Stomach (tissue), 4 donors: ENCODE measurements around the gene GLG1.

ENCODE experiments used
- EP300 ChIP-seq: sonication (generic); formaldehyde crosslinking; IDR thresholded peaks from one replicate; pipeline ENCODE4 v1.6.1; 2017; ENCODE audit warnings: antibody characterized with exemption
- POLR2AphosphoS5 ChIP-seq, 3 donors: sonication (generic); formaldehyde crosslinking; IDR thresholded peaks; one replicate each; pipeline ENCODE4 v1.6.1; 2016; ENCODE audit warnings: antibody characterized with exemption in 3 of 3
- TF ChIP-seq, protein P1 (sequence below), 7 experiments: fragments of 450-650 bp in 4 of 7; fragments of 200-600 bp in 3 of 7; sonication (generic) in 3 of 7; IDR thresholded peaks; one replicate each; pipeline ENCODE4 v1.5.1; 2016 to 2019; ENCODE audit warnings: antibody characterized with exemption in 7 of 7, control low read depth in 2 of 7, mild to moderate bottlenecking in 1 of 7

- TF ChIP-seq, protein P1, sequence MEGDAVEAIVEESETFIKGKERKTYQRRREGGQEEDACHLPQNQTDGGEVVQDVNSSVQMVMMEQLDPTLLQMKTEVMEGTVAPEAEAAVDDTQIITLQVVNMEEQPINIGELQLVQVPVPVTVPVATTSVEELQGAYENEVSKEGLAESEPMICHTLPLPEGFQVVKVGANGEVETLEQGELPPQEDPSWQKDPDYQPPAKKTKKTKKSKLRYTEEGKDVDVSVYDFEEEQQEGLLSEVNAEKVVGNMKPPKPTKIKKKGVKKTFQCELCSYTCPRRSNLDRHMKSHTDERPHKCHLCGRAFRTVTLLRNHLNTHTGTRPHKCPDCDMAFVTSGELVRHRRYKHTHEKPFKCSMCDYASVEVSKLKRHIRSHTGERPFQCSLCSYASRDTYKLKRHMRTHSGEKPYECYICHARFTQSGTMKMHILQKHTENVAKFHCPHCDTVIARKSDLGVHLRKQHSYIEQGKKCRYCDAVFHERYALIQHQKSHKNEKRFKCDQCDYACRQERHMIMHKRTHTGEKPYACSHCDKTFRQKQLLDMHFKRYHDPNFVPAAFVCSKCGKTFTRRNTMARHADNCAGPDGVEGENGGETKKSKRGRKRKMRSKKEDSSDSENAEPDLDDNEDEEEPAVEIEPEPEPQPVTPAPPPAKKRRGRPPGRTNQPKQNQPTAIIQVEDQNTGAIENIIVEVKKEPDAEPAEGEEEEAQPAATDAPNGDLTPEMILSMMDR (IDR thresholded peaks at IDR 0.05), result no peak
- no peak for TF ChIP-seq POLR2AphosphoS5 (IDR thresholded peaks at IDR 0.05)
- no peak for TF ChIP-seq EP300
Measured at GRCh38 chr16:74625500-74626350, 18.8 kb upstream of the GLG1 start.
